ENCODE results near the gene TRAM2.
A peak's percentile ranks its signal among the peaks of the same experiment; 100 is the strongest.

TRAM2 gene

GRCh38 chr6:52577022-52577777 is at the start of gene TRAM2:
TSS of gene TRAM2 (minus strand) at chr6:52577060. CDS start at chr6:52576915, 145 bp downstream.
- DNase-seq: peak; percentile 47

GRCh38 chr6:52622810-52623209 is 46.0 kb upstream of the TRAM2 start:
- no peak for DNase-seq

GRCh38 chr6:52621631-52622030 is 44.8 kb upstream of the TRAM2 start:
- DNase-seq: no peak

- no peak for DNase-seq
These were observed 44.0 kb upstream of the TRAM2 start for GRCh38 chr6:52620906-52621190.

GRCh38 chr6:52620055-52620905 is 43.4 kb upstream of the TRAM2 start:
- no peak for DNase-seq

- DNase-seq: no peak
These were observed 40.2 kb upstream of the TRAM2 start for GRCh38 chr6:52617087-52617486.

GRCh38 chr6:52616059-52616690 is 39.3 kb upstream of the TRAM2 start:
- no peak for DNase-seq

- no peak for DNase-seq
These were observed 35.6 kb upstream of the TRAM2 start for GRCh38 chr6:52612336-52613054.

GRCh38 chr6:52611833-52612232 is 35.0 kb upstream of the TRAM2 start:
- no peak for DNase-seq

GRCh38 chr6:52610745-52611355 is 34.0 kb upstream of the TRAM2 start:
- DNase-seq: no peak

GRCh38 chr6:52610011-52610410 is 33.2 kb upstream of the TRAM2 start:
- DNase-seq: no peak

- no peak for DNase-seq
These were observed 28.8 kb upstream of the TRAM2 start for GRCh38 chr6:52605610-52606185.

- DNase-seq: no peak
These were observed 26.3 kb upstream of the TRAM2 start for GRCh38 chr6:52603000-52603795.

GRCh38 chr6:52598824-52599190 is 21.9 kb upstream of the TRAM2 start:
- DNase-seq: no peak

- peak; percentile 21 for DNase-seq
These were observed 21.4 kb upstream of the TRAM2 start for GRCh38 chr6:52598123-52598823.

- DNase-seq: no peak
These were observed 20.9 kb upstream of the TRAM2 start for GRCh38 chr6:52597738-52598122.

GRCh38 chr6:52596371-52597028 is 19.6 kb upstream of the TRAM2 start:
- no peak for DNase-seq

GRCh38 chr6:52595796-52596130 is 18.9 kb upstream of the TRAM2 start:
- peak; percentile 29 for DNase-seq

- peak; percentile 22 for DNase-seq
These were observed 18.3 kb upstream of the TRAM2 start for GRCh38 chr6:52595000-52595795.

- DNase-seq: no peak
These were observed 17.4 kb upstream of the TRAM2 start for GRCh38 chr6:52594221-52594620.

Data from NCI-H1092 (cell line).